ENCODE measurements around the gene TCF15.

The TCF15 gene

GRCh38 chr20:610130-611046 lies at the start of gene TCF15:
TCF15 (minus strand) TSS chr20:610309; CDS start chr20:610237, 72 bp downstream.
- H3K36me3 ChIP-seq (ENCODE audit: control insufficient read depth in 1 of 2, insufficient read depth in 2 of 2, low read length in 2 of 2), result no peaks in the 10 kb centered on the region
- no peaks in the 10 kb centered on the region for H3K4me1 ChIP-seq (ENCODE audit: control insufficient read depth in 1 of 2, insufficient read depth in 2 of 2, low read length in 2 of 2)
- no peak within 1 kb of the TSS for H3K4me3 ChIP-seq (ENCODE audit: low read depth in 1 of 2, low read length in 2 of 2)
- no peaks in the 10 kb centered on the region for H3K9me3 ChIP-seq (ENCODE audit: control insufficient read depth in 1 of 2, low read length in 2 of 2)
- H3K27ac ChIP-seq (ENCODE audit: low read depth, low read length), result no peak within 1 kb of the TSS
- H3K27me3 ChIP-seq (ENCODE audit: control insufficient read depth in 1 of 2, insufficient read depth in 2 of 2, low read length in 2 of 2), result peaks cover 42 to 45% of the 10 kb centered on the region in 2 donors
- H3K9ac ChIP-seq (ENCODE audit: low read depth in 1 of 2, low read length in 2 of 2), result no peak within 1 kb of the TSS

GRCh38 chr20:658731-659291 lies 48.7 kb upstream of the TCF15 start:
- no peaks in the 10 kb centered on the region for H3K9me3 ChIP-seq (ENCODE audit: control insufficient read depth in 1 of 2, low read length in 2 of 2)
- H3K4me1 ChIP-seq (ENCODE audit: control insufficient read depth in 1 of 2, insufficient read depth in 2 of 2, low read length in 2 of 2), result peaks cover 6 to 7% of the 10 kb centered on the region in 2 donors
- peaks cover 36 to 41% of the 10 kb centered on the region in 2 donors for H3K27me3 ChIP-seq (ENCODE audit: control insufficient read depth in 1 of 2, insufficient read depth in 2 of 2, low read length in 2 of 2)
- H3K27ac ChIP-seq (ENCODE audit: low read depth, low read length), result no peak overlapping the region
- H3K36me3 ChIP-seq (ENCODE audit: control insufficient read depth in 1 of 2, insufficient read depth in 2 of 2, low read length in 2 of 2), result no peaks in the 10 kb centered on the region
- H3K9ac ChIP-seq (ENCODE audit: low read depth in 1 of 2, low read length in 2 of 2), result no peak overlapping the region
- no peak overlapping the region for H3K4me3 ChIP-seq (ENCODE audit: low read depth in 1 of 2, low read length in 2 of 2)

- Histone ChIP-seq H3K36me3 (ENCODE audit: control insufficient read depth in 1 of 2, insufficient read depth in 2 of 2, low read length in 2 of 2) (no peaks in the 10 kb centered on the region), H3K27me3 (ENCODE audit: control insufficient read depth in 1 of 2, insufficient read depth in 2 of 2, low read length in 2 of 2) (peaks cover 30 to 36% of the 10 kb centered on the region in 2 donors), H3K9me3 (ENCODE audit: control insufficient read depth in 1 of 2, low read length in 2 of 2) (no peaks in the 10 kb centered on the region), H3K27ac (ENCODE audit: low read depth, low read length) (no peak overlapping the region), H3K4me1 (ENCODE audit: control insufficient read depth in 1 of 2, insufficient read depth in 2 of 2, low read length in 2 of 2) (peaks cover 9 to 11% of the 10 kb centered on the region in 2 donors), H3K9ac (ENCODE audit: low read depth in 1 of 2, low read length in 2 of 2) (no peak overlapping the region), H3K4me3 (ENCODE audit: low read depth in 1 of 2, low read length in 2 of 2) (no peak overlapping the region)
These were observed 48.1 kb upstream of the TCF15 start for GRCh38 chr20:658202-658601.

- peaks cover 14 to 23% of the 10 kb centered on the region in 2 donors for H3K4me1 ChIP-seq (ENCODE audit: control insufficient read depth in 1 of 2, insufficient read depth in 2 of 2, low read length in 2 of 2)
- H3K4me3 ChIP-seq (ENCODE audit: low read depth in 1 of 2, low read length in 2 of 2), result no peak overlapping the region
- no peak overlapping the region for H3K9ac ChIP-seq (ENCODE audit: low read depth in 1 of 2, low read length in 2 of 2)
- peaks cover 0 to under 1% of the 10 kb centered on the region in 2 donors for H3K36me3 ChIP-seq (ENCODE audit: control insufficient read depth in 1 of 2, insufficient read depth in 2 of 2, low read length in 2 of 2)
- H3K27me3 ChIP-seq (ENCODE audit: control insufficient read depth in 1 of 2, insufficient read depth in 2 of 2, low read length in 2 of 2), result peaks cover 13 to 20% of the 10 kb centered on the region in 2 donors
- no peaks in the 10 kb centered on the region for H3K9me3 ChIP-seq (ENCODE audit: control insufficient read depth in 1 of 2, low read length in 2 of 2)
- H3K27ac ChIP-seq (ENCODE audit: low read depth, low read length), result no peak overlapping the region
These were observed 45.9 kb upstream of the TCF15 start for GRCh38 chr20:655726-656624.

GRCh38 chr20:654417-654750 lies 44.3 kb upstream of the TCF15 start:
- Histone ChIP-seq H3K36me3 (ENCODE audit: control insufficient read depth in 1 of 2, insufficient read depth in 2 of 2, low read length in 2 of 2) (peaks cover 0 to 16% of the 10 kb centered on the region in 2 donors), H3K4me1 (ENCODE audit: control insufficient read depth in 1 of 2, insufficient read depth in 2 of 2, low read length in 2 of 2) (peaks cover 14 to 23% of the 10 kb centered on the region in 2 donors), H3K27ac (ENCODE audit: low read depth, low read length) (no peak overlapping the region), H3K27me3 (ENCODE audit: control insufficient read depth in 1 of 2, insufficient read depth in 2 of 2, low read length in 2 of 2) (peaks cover 8 to 12% of the 10 kb centered on the region in 2 donors), H3K9ac (ENCODE audit: low read depth in 1 of 2, low read length in 2 of 2) (peak overlapping the region in 1 of 2 donors; percentile 50), H3K9me3 (ENCODE audit: control insufficient read depth in 1 of 2, low read length in 2 of 2) (no peaks in the 10 kb centered on the region), H3K4me3 (ENCODE audit: low read depth in 1 of 2, low read length in 2 of 2) (no peak overlapping the region)

- Histone ChIP-seq H3K9me3 (ENCODE audit: control insufficient read depth in 1 of 2, low read length in 2 of 2) (no peaks in the 10 kb centered on the region), H3K4me1 (ENCODE audit: control insufficient read depth in 1 of 2, insufficient read depth in 2 of 2, low read length in 2 of 2) (peaks cover 14 to 23% of the 10 kb centered on the region in 2 donors), H3K27me3 (ENCODE audit: control insufficient read depth in 1 of 2, insufficient read depth in 2 of 2, low read length in 2 of 2) (peaks cover 3 to 6% of the 10 kb centered on the region in 2 donors), H3K27ac (ENCODE audit: low read depth, low read length) (no peak overlapping the region), H3K4me3 (ENCODE audit: low read depth in 1 of 2, low read length in 2 of 2) (peak overlapping the region; percentile 78 to 81), H3K9ac (ENCODE audit: low read depth in 1 of 2, low read length in 2 of 2) (peak overlapping the region; percentile 50 to 87), H3K36me3 (ENCODE audit: control insufficient read depth in 1 of 2, insufficient read depth in 2 of 2, low read length in 2 of 2) (peaks cover 0 to 19% of the 10 kb centered on the region in 2 donors)
These were observed 43.7 kb upstream of the TCF15 start for GRCh38 chr20:653590-654416.

GRCh38 chr20:653110-653589 lies 43.0 kb upstream of the TCF15 start, which contains the start of gene SRXN1:
SRXN1 (minus strand) TSS chr20:653200; CDS start chr20:653185, 15 bp downstream.
- Histone ChIP-seq H3K27ac (ENCODE audit: low read depth, low read length) (no peak within 1 kb of the TSS), H3K4me1 (ENCODE audit: control insufficient read depth in 1 of 2, insufficient read depth in 2 of 2, low read length in 2 of 2) (peaks cover 14 to 19% of the 10 kb centered on the region in 2 donors), H3K36me3 (ENCODE audit: control insufficient read depth in 1 of 2, insufficient read depth in 2 of 2, low read length in 2 of 2) (peaks cover 2 to 26% of the 10 kb centered on the region in 2 donors), H3K4me3 (ENCODE audit: low read depth in 1 of 2, low read length in 2 of 2) (peak within 1 kb of the TSS; percentile 81 to 92), H3K27me3 (ENCODE audit: control insufficient read depth in 1 of 2, insufficient read depth in 2 of 2, low read length in 2 of 2) (peaks cover under 1 to 2% of the 10 kb centered on the region in 2 donors), H3K9ac (ENCODE audit: low read depth in 1 of 2, low read length in 2 of 2) (peak within 1 kb of the TSS; percentile 77 to 87), H3K9me3 (ENCODE audit: control insufficient read depth in 1 of 2, low read length in 2 of 2) (no peaks in the 10 kb centered on the region)

- H3K27ac ChIP-seq (ENCODE audit: low read depth, low read length), result no peak overlapping the region
- peak overlapping the region; percentile 71 to 77 for H3K9ac ChIP-seq (ENCODE audit: low read depth in 1 of 2, low read length in 2 of 2)
These were observed 42.6 kb upstream of the TCF15 start for GRCh38 chr20:652615-653109.

More at GRCh38 chr20:652615-653109, 42.6 kb upstream of the TCF15 start:
- no peaks in the 10 kb centered on the region for H3K9me3 ChIP-seq (ENCODE audit: control insufficient read depth in 1 of 2, low read length in 2 of 2)
- H3K4me1 ChIP-seq (ENCODE audit: control insufficient read depth in 1 of 2, insufficient read depth in 2 of 2, low read length in 2 of 2), result peaks cover 14 to 19% of the 10 kb centered on the region in 2 donors
- peak overlapping the region; percentile 81 to 92 for H3K4me3 ChIP-seq (ENCODE audit: low read depth in 1 of 2, low read length in 2 of 2)
- peaks cover 7 to 31% of the 10 kb centered on the region in 2 donors for H3K36me3 ChIP-seq (ENCODE audit: control insufficient read depth in 1 of 2, insufficient read depth in 2 of 2, low read length in 2 of 2)
- H3K27me3 ChIP-seq (ENCODE audit: control insufficient read depth in 1 of 2, insufficient read depth in 2 of 2, low read length in 2 of 2), result no peaks in the 10 kb centered on the region

All from duodenal mucosa (tissue), 2 donors.